ENCODE data around the gene SORBS1. TPM values are rescaled to one million over a fixed set of nuclear protein-coding genes. Genes with fewer than 3 reads are reported as not detected.

SORBS1 gene
- total and polyA plus RNA-seq, 3 donors from 2014 or later = 34.4 to 46.6 (median 38.8) TPM

- no peak overlapping the region for H3K27ac ChIP-seq
- no peaks in the 10 kb centered on the region for H3K27me3 ChIP-seq
- no peak overlapping the region for H3K4me3 ChIP-seq
- no peaks in the 10 kb centered on the region for H3K4me1 ChIP-seq
- no peak for DNase-seq
- TF ChIP-seq POLR2A (IDR thresholded peaks at IDR 0.05) = no peak
- TF ChIP-seq, protein P1, sequence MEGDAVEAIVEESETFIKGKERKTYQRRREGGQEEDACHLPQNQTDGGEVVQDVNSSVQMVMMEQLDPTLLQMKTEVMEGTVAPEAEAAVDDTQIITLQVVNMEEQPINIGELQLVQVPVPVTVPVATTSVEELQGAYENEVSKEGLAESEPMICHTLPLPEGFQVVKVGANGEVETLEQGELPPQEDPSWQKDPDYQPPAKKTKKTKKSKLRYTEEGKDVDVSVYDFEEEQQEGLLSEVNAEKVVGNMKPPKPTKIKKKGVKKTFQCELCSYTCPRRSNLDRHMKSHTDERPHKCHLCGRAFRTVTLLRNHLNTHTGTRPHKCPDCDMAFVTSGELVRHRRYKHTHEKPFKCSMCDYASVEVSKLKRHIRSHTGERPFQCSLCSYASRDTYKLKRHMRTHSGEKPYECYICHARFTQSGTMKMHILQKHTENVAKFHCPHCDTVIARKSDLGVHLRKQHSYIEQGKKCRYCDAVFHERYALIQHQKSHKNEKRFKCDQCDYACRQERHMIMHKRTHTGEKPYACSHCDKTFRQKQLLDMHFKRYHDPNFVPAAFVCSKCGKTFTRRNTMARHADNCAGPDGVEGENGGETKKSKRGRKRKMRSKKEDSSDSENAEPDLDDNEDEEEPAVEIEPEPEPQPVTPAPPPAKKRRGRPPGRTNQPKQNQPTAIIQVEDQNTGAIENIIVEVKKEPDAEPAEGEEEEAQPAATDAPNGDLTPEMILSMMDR (IDR thresholded peaks at IDR 0.05) = no peak
- H3K9me3 ChIP-seq = no peaks in the 10 kb centered on the region
- intact Hi-C loops (cut with DNase I; ENCODE audit: low total_unique reads) = no loop called here
- 80 to 88% methylated on average over 1 of the region's 1 CpG for WGBS, 2 donors
- H3K36me3 ChIP-seq (ENCODE audit: low read depth, missing control alignments) = no peaks in the 10 kb centered on the region
Measured at GRCh38 chr10:95275726-95276366, 285.3 kb downstream of the SORBS1 start.

DNA sequence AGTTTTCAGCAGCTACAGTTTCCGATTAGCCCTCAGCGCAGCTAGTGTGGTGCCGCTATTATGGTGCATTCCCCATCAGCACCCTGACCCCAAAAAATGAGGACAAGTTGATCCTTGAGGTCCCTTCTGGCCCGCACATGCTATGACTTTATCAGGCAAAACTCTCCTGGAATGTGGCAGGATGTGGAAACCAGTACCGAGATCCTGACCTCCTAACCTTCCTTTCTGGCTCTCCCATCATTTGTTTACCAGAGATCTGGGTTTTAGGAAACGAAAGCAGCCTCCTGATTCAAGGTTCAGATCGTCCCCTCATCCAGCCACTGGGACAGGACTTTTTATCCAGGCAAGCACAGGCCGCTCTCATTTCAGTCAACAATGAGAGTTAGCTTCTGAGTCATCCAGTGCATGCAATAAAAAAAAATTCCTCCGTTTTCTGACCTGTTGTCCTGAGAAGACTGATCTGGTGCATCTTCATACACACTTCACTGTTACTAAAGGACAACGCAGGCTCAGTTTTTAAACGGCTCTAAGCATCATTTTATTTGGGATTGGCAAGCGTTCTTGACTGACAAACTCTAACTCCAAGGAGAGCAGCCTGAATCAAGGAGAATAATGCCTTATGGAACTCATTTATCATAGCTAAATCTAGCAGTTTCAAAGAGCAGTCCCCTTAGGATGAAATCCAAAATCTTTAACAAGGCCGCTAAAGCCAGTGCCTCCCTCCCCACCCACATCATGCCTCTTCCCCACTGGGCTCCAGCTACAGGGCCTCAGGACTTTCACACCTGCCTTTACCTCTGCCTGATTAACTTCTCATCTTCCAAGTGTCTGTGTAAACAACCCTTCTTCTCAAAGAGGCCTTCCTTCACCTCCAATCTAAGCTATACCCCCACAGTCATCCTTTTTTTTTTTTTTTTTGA lies 287.5 kb downstream of the SORBS1 start:
- H3K4me1 ChIP-seq = no peaks in the 10 kb centered on the region

GRCh38 chr10:95268438-95268837 lies 292.7 kb downstream of the SORBS1 start:
- DNase-seq = no peak
- H3K36me3 ChIP-seq (ENCODE audit: low read depth, missing control alignments) = no peaks in the 10 kb centered on the region
- H3K4me3 ChIP-seq = no peak overlapping the region
- H3K4me1 ChIP-seq = no peaks in the 10 kb centered on the region
- TF ChIP-seq, protein P1 (IDR thresholded peaks at IDR 0.05) = no peak
- TF ChIP-seq POLR2A (IDR thresholded peaks at IDR 0.05) = no peak
- intact Hi-C loops (cut with DNase I; ENCODE audit: low total_unique reads) = no loop called here
- H3K27me3 ChIP-seq = no peaks in the 10 kb centered on the region
- peak overlapping the region in 1 of 2 donors; percentile 31 for H3K27ac ChIP-seq
- H3K9me3 ChIP-seq = no peaks in the 10 kb centered on the region
- WGBS, 2 donors = 47 to 66% methylated on average over 12 of the region's 12 CpGs

More for the DNA sequence above, 287.5 kb downstream of the SORBS1 start:
- TF ChIP-seq, protein P1 (IDR thresholded peaks at IDR 0.05) = no peak
- TF ChIP-seq POLR2A (IDR thresholded peaks at IDR 0.05) = no peak
- Histone ChIP-seq H3K27ac (peak overlapping the region in 1 of 2 donors; percentile 79), H3K9me3 (no peaks in the 10 kb centered on the region), H3K27me3 (no peaks in the 10 kb centered on the region), H3K4me3 (no peak overlapping the region), H3K36me3 (ENCODE audit: low read depth, missing control alignments) (no peaks in the 10 kb centered on the region)
- WGBS, 2 donors = 65 to 70% methylated on average over 12 to 13 of the region's 13 CpGs
- intact Hi-C loops (cut with DNase I; ENCODE audit: low total_unique reads) = no loop called here
- DNase-seq = no peak

DNA sequence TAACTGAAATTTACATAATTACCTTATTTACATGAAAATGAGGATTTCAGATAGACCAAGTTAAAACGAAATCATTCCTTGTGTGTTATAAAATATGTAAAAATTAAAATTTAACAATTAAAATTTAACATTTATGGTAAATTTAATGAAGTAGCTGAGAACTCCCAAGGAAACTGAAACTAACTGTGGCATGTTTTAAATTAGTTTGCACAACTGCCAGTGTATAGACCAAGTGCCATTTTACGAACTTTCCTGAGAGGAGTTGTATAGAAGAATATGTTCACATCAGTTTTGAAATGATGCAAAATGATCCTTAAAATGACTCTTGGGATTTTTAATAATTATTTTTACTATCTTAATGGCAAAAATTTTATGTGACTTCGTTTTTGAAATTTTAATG lies 293.9 kb downstream of the SORBS1 start:
- no peak overlapping the region for H3K4me3 ChIP-seq
- intact Hi-C loops (cut with DNase I; ENCODE audit: low total_unique reads) = no loop called here
- no peaks in the 10 kb centered on the region for H3K27me3 ChIP-seq
- DNase-seq = no peak
- TF ChIP-seq, protein P1 (IDR thresholded peaks at IDR 0.05) = no peak
- TF ChIP-seq POLR2A (IDR thresholded peaks at IDR 0.05) = no peak
- H3K9me3 ChIP-seq = no peaks in the 10 kb centered on the region
- no peaks in the 10 kb centered on the region for H3K4me1 ChIP-seq
- no peaks in the 10 kb centered on the region for H3K36me3 ChIP-seq (ENCODE audit: low read depth, missing control alignments)
- no peak overlapping the region for H3K27ac ChIP-seq
- WGBS, 2 donors = 81 to 91% methylated on average over 3 of the region's 3 CpGs

Data from testis (tissue), 3 donors.